Kidney (tissue), 14 donors: Measurements from ENCODE around the gene SUCLA2. TPM values are rescaled to one million over a fixed set of nuclear protein-coding genes. Genes with fewer than 3 reads are reported as not detected.

Experiments used
- DNase-seq, 5 donors: peaks; one replicate each; pipeline ENCODE4 v3.0.0-alpha.2; 2013 to 2020
- FAIRE-seq: peaks from 2 replicates; lab custom pipeline; 2012; peaks lifted over from hg19 to GRCh38; lab: Jason Lieb, UNC
- H3K27ac ChIP-seq, 2 donors: one replicate each; pipeline ENCODE4 v1.7.0; 2013; ENCODE audit warnings: low read depth in 2 of 2, low read length in 2 of 2, inconsistent platforms in 1 of 2
- H3K27me3 ChIP-seq: one replicate; pipeline ENCODE4 v1.7.1; 2013; ENCODE audit warnings: low read length, inconsistent platforms; ENCODE audit not compliant: control insufficient read depth, insufficient read depth
- H3K36me3 ChIP-seq, 3 donors: one replicate each; pipeline versions ENCODE4 v1.7.0 to v1.7.1; 2013; ENCODE audit warnings: low read length in 3 of 3, control low read depth in 1 of 3, inconsistent platforms in 1 of 3; ENCODE audit not compliant: insufficient read depth in 3 of 3, control insufficient read depth in 2 of 3
- H3K4me1 ChIP-seq, 3 donors: one replicate each; pipeline versions ENCODE4 v1.7.0 to v1.7.1; 2013; ENCODE audit warnings: low read length in 3 of 3, inconsistent platforms in 1 of 3, low read depth in 1 of 3; ENCODE audit not compliant: control insufficient read depth in 2 of 3, insufficient read depth in 2 of 3
- H3K4me3 ChIP-seq, 3 donors: one replicate each; pipeline versions ENCODE4 v1.7.0 to v1.8.1; 2013; ENCODE audit warnings: low read length in 3 of 3, control low read depth in 1 of 3, inconsistent platforms in 1 of 3
- H3K9ac ChIP-seq, 3 donors: one replicate each; pipeline versions ENCODE4 v1.7.0 to v1.7.1; 2013; ENCODE audit warnings: low read length in 3 of 3, control low read depth in 1 of 3, inconsistent platforms in 1 of 3
- H3K9me3 ChIP-seq, 3 donors: one replicate each; pipeline versions ENCODE4 v1.7.0 to v1.7.1; 2013; ENCODE audit warnings: low read length in 3 of 3, control low read depth in 1 of 3, inconsistent platforms in 1 of 3; ENCODE audit not compliant: control insufficient read depth in 2 of 3, insufficient read depth in 1 of 3
- intact Hi-C: fragments of 100-400 bp; cut with DNase I; formaldehyde crosslinking; loops from one replicate; pipeline ENCODE4 v1.11.1; 2022
- polyA plus RNA-seq: library from polyadenylated mRNA; stranded (reverse); fragments of 350-450 nt; fragmentation: Illumina TruSeq; extraction: RNeasy Lipid Tissue Mini Kit (QIAGEN cat#74804); gene quantifications from one replicate; pipeline ENCODE4 v1.2.3, GENCODE V29; 2014; ENCODE audit warnings: low read depth, low replicate concordance; ENCODE audit not compliant: insufficient read depth
- total RNA-seq: library from RNA; stranded (reverse); fragmentation: NEBNext Ultra II Directional; extraction: Animal tissue kit (Norgen Biotek cat#: 25700); gene quantifications from one replicate; pipeline ENCODE4 v1.2.1, GENCODE V29; 2021
- TF ChIP-seq, protein P1 (sequence below): IDR thresholded peaks from 3 replicates; pipeline ENCODE4 v1.5.1; 2012; ENCODE audit warnings: mild to moderate bottlenecking, moderate library complexity, borderline replicate concordance; ENCODE audit not compliant: insufficient read depth; ENCODE audit errors: extremely low read depth
- donor health status: control.
- donor health status: control.
- donor health status: control.
- donor health status: control.
- donor health status: control.
- donor health status: DM: yes; HTN: yes; CAD: no.
- donor health status: Normal renal cell carcinoma (clear cell type).

The SUCLA2 gene
- total and polyA plus RNA-seq, 2 donors from 2014 or later, result 50.7 to 70.4 TPM

DNA sequence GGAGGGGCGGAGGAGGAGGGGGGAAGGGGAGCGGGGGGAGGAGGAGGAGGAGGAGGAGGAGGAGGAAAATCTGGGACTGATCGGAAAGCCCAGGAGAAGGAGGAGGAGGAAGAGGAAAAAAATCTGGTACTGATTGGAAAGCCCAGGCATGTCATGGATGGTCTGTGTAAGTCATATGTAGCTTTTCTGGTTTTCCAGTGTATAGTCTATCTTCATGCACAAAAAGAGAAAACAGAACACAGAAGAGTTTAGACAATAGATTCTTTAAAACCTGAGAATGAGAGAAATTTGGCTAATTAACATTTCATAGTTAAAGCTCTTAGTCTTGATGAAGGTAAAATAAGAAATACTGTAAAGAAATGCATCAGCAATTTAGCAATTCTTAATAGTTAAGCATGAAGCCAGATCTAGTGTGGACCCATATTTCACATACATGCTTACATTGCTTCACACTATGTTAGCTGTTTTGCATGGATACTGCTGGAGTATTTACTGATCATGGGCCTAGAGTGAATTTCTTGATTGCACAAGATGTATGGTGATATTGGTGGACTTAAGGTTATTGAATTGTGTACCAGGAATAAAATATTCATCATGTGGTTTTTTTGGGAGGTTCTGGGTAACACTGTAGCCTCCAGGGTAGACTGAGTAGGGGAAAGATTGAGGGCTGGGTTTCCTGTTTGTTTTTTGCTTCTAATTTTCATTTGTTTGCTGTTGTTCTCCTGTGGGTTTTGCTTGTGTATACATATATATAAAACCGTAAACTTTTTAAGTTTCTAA lies 41.4 kb downstream of the SUCLA2 start:
- Histone ChIP-seq H3K4me1 (no peaks in the 10 kb centered on the region), H3K9ac (no peak overlapping the region), H3K36me3 (peaks cover 6 to 22% (median 12%) of the 10 kb centered on the region in 3 donors), H3K4me3 (no peak overlapping the region), H3K27ac (no peak overlapping the region), H3K27me3 (no peaks in the 10 kb centered on the region), H3K9me3 (peaks cover 0 to 5% (median 5%) of the 10 kb centered on the region in 3 donors)
- TF ChIP-seq, protein P1, sequence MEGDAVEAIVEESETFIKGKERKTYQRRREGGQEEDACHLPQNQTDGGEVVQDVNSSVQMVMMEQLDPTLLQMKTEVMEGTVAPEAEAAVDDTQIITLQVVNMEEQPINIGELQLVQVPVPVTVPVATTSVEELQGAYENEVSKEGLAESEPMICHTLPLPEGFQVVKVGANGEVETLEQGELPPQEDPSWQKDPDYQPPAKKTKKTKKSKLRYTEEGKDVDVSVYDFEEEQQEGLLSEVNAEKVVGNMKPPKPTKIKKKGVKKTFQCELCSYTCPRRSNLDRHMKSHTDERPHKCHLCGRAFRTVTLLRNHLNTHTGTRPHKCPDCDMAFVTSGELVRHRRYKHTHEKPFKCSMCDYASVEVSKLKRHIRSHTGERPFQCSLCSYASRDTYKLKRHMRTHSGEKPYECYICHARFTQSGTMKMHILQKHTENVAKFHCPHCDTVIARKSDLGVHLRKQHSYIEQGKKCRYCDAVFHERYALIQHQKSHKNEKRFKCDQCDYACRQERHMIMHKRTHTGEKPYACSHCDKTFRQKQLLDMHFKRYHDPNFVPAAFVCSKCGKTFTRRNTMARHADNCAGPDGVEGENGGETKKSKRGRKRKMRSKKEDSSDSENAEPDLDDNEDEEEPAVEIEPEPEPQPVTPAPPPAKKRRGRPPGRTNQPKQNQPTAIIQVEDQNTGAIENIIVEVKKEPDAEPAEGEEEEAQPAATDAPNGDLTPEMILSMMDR, result no peak
- intact Hi-C loops, result no loop called here
- DNase-seq (no peak), FAIRE-seq (no peak)

DNA sequence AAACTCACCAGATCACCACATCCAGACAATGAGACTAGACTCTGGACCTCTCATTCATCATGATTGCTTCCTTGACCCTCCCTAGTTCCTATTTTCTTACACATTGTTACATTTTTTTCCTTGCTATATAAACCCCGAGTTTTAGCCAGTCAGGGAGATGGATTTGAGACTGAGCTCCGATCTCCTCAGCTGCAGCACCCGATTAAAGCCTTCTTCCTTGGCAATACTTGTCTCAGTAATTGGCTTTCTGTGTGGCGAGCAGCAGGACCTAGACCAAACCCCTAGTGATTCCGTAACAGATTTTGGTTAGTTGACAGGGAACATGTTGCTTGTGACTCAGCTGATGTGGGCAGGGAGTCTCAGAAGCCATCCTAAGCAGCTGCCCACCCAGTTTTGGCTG lies 44.0 kb downstream of the SUCLA2 start:
- peaks cover 0 to 5% (median 5%) of the 10 kb centered on the region in 3 donors for H3K9me3 ChIP-seq
- no peaks in the 10 kb centered on the region for H3K27me3 ChIP-seq
- no peak overlapping the region for H3K4me3 ChIP-seq
- TF ChIP-seq, protein P1, result no peak
- no peak overlapping the region for H3K9ac ChIP-seq
- intact Hi-C loops, result no loop called here
- peaks cover 5 to 27% (median 7%) of the 10 kb centered on the region in 3 donors for H3K36me3 ChIP-seq
- DNase-seq (no peak), FAIRE-seq (no peak)
- H3K4me1 ChIP-seq, result no peaks in the 10 kb centered on the region
- no peak overlapping the region for H3K27ac ChIP-seq

DNA sequence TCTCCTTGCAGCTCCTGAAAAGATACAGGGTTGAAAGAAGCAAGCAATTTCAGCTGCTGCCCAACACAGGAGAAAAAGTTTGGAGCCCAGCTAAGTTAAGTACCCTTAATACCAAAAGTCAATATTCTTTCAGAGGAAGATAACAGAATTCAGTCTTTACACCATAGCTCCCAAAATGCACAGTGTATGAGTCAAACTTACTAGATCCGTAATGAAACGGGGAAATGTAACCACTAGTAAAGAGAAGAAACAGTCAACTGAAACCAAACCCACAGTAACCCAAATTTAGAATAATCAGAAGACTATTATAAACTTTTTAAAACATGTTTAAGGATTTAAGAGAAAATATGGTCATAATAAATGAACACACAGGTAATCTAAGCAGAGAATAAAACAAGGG lies 45.2 kb downstream of the SUCLA2 start:
- FAIRE-seq (no peak), DNase-seq (no peak)
- no peak overlapping the region for H3K27ac ChIP-seq
- H3K9me3 ChIP-seq, result peaks cover 0 to 5% (median 5%) of the 10 kb centered on the region in 3 donors
- intact Hi-C loops, result no loop called here
- TF ChIP-seq, protein P1, result no peak
- no peak overlapping the region for H3K4me3 ChIP-seq
- H3K9ac ChIP-seq, result no peak overlapping the region
- no peaks in the 10 kb centered on the region for H3K4me1 ChIP-seq
- no peaks in the 10 kb centered on the region for H3K27me3 ChIP-seq
- peaks cover 5 to 27% (median 5%) of the 10 kb centered on the region in 3 donors for H3K36me3 ChIP-seq

DNA sequence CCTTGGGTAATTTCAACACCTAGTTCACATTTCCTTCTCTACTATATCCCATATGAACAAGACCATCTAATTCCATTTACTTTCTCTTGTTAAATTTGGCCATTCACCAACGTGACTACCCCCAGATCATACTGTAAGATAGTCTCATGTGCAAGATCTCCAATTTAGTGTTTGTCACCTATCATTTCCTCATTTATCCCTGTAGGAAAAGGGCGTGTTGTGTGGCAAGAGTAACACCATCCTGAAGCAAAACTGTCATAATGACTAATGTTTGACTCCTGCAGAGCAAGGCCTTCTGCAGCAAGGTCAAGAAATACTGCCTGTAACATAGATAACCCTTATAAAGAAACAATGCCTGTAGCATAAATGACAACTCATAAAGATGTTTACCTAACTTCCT lies 51.3 kb downstream of the SUCLA2 start:
- peaks cover 4 to 10% (median 10%) of the 10 kb centered on the region in 3 donors for H3K36me3 ChIP-seq
- no peak overlapping the region for H3K9ac ChIP-seq
- H3K27ac ChIP-seq, result no peak overlapping the region
- FAIRE-seq (no peak), DNase-seq (no peak)
- H3K9me3 ChIP-seq, result no peaks in the 10 kb centered on the region
- TF ChIP-seq, protein P1, result no peak
- H3K4me3 ChIP-seq, result no peak overlapping the region
- H3K4me1 ChIP-seq, result no peaks in the 10 kb centered on the region
- H3K27me3 ChIP-seq, result no peaks in the 10 kb centered on the region
- intact Hi-C loops, result no loop called here
